NCI-H460 (cell line): ENCODE measurements around the gene TP53I13. TPM values are rescaled to one million over a fixed set of nuclear protein-coding genes. Genes with fewer than 3 reads are reported as not detected.

Experiments
- DNase-seq: peaks from one replicate; pipeline ENCODE4 v3.0.0-alpha.2; 2016; ENCODE audit warnings: low read depth; ENCODE audit errors: extremely low read depth
- total RNA-seq: library from RNA; depleted of rRNA; stranded (reverse); fragments of >200 nt; shearing (Covaris generic); gene quantifications from 2 replicates; pipeline ENCODE4 v1.2.3, GENCODE V29; 2014

TP53I13 gene
- total RNA-seq, 1 experiment from 2014 or later, result 65.2 TPM

- no peak for DNase-seq
Observed at GRCh38 chr17:29612404-29613280, 44.1 kb downstream of the TP53I13 start.

GRCh38 chr17:29613352-29613837 lies 44.9 kb downstream of the TP53I13 start:
- no peak for DNase-seq

GRCh38 chr17:29613856-29614255 lies 45.4 kb downstream of the TP53I13 start:
- no peak for DNase-seq

- no peak for DNase-seq
Observed at GRCh38 chr17:29614349-29615047, 46.0 kb downstream of the TP53I13 start.

- DNase-seq, result no peak
Observed at GRCh38 chr17:29615048-29615385, 46.5 kb downstream of the TP53I13 start.

GRCh38 chr17:29615492-29616299 lies 47.2 kb downstream of the TP53I13 start:
- DNase-seq, result peak; percentile 58

- no peak for DNase-seq
Observed at GRCh38 chr17:29616300-29617048, 48.0 kb downstream of the TP53I13 start.

GRCh38 chr17:29617125-29617480 lies 48.6 kb downstream of the TP53I13 start:
- DNase-seq, result peak; percentile 37

GRCh38 chr17:29617481-29618271 lies 49.2 kb downstream of the TP53I13 start:
- DNase-seq, result peak; percentile 59

- DNase-seq, result no peak
Observed at GRCh38 chr17:29618272-29619065, 50.0 kb downstream of the TP53I13 start.

GRCh38 chr17:29619251-29619650 lies 50.8 kb downstream of the TP53I13 start:
- no peak for DNase-seq

- DNase-seq, result no peak
Observed at GRCh38 chr17:29620271-29620670, 51.8 kb downstream of the TP53I13 start.

GRCh38 chr17:29620779-29621500 lies 52.4 kb downstream of the TP53I13 start:
- DNase-seq, result no peak

GRCh38 chr17:29621751-29622194 lies 53.3 kb downstream of the TP53I13 start:
- no peak for DNase-seq
